Measurements from ENCODE around the gene OR2D3.

GRCh38 chr11:6941970-6942369 is 21.2 kb downstream of the OR2D3 start:
- TF ChIP-seq, protein P1, sequence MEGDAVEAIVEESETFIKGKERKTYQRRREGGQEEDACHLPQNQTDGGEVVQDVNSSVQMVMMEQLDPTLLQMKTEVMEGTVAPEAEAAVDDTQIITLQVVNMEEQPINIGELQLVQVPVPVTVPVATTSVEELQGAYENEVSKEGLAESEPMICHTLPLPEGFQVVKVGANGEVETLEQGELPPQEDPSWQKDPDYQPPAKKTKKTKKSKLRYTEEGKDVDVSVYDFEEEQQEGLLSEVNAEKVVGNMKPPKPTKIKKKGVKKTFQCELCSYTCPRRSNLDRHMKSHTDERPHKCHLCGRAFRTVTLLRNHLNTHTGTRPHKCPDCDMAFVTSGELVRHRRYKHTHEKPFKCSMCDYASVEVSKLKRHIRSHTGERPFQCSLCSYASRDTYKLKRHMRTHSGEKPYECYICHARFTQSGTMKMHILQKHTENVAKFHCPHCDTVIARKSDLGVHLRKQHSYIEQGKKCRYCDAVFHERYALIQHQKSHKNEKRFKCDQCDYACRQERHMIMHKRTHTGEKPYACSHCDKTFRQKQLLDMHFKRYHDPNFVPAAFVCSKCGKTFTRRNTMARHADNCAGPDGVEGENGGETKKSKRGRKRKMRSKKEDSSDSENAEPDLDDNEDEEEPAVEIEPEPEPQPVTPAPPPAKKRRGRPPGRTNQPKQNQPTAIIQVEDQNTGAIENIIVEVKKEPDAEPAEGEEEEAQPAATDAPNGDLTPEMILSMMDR (IDR thresholded peaks at IDR 0.05; ENCODE audit: low read depth, low read length, poor library complexity, severe bottlenecking), result no peak
- TF ChIP-seq EZH2phosphoT487 (IDR thresholded peaks at IDR 0.05; ENCODE audit: borderline replicate concordance, low read length), result no peak
